Middle frontal gyrus (tissue), 1 donor: ENCODE measurements around the gene KLHL11.
"Not testable (repeated sequence)": the region's sequence is repeated elsewhere in the genome, so short reads cannot be mapped to it uniquely, and the experiment has no call there.

Source experiments
- DNase-seq: peaks from one replicate; pipeline ENCODE4 v3.0.0-alpha.2; 2015; ENCODE audit warnings: low spot score; ENCODE audit errors: extremely low spot score

The KLHL11 gene

DNA sequence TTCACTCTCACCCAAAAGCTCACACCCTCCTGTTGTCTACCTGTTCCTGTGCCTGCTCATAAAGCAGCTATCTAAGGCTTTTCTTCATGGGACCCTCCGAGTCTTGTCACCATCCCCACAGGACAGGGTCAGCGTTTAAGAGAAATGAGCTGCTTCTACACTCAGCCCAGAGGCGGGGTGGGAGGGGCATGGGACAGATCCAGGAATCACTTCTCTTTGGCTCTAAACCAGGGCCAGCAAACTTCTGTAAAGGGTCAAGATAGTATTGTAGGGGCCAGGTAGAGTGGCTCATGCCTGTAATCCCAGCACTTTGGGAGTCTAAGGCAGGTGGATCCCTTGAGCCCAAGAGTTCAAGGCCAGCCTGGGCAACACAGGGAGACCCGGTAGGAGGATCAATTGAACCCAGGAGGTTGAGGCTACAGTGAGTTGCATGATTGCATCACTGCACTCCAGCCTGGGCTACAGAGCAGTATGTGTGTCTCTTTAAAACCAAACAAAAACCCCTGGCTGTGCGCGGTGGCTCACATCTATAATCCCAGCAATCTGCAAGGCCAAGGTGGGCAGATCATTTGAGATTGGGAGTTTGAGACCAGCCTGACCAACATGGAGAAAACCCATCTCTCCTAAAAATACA, 23.2 kb upstream of the KLHL11 start:
- DNase-seq = no peak

- DNase-seq = no peak
These were observed 20.5 kb upstream of the KLHL11 start for GRCh38 chr17:41885733-41886132.

- DNase-seq = no peak
These were observed 17.5 kb upstream of the KLHL11 start for GRCh38 chr17:41882756-41883155.

- no peak for DNase-seq
These were observed 14.9 kb upstream of the KLHL11 start for GRCh38 chr17:41880130-41880529.

DNA sequence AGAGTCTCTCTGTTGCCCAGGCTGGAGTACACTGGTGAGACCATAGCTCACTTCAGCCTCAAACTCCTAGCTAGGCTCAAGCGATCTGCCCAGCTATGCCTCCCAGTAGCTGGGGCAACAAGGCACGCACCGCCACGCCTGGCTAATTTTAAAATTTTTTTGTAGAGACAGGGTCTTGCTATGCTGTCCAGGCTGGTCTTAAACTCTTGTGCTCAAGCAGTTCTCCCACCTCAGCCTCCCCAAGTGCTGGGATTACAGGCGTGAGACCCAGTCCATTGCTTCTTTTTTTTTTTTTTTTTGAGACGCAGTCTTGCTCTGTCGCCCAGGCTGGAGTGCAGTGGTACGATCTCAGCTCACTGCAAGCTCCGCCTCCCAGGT, 9.1 kb upstream of the KLHL11 start:
- not testable (repeated sequence) for DNase-seq

GRCh38 chr17:41873559-41874292, 8.5 kb upstream of the KLHL11 start:
- DNase-seq = no peak

DNA sequence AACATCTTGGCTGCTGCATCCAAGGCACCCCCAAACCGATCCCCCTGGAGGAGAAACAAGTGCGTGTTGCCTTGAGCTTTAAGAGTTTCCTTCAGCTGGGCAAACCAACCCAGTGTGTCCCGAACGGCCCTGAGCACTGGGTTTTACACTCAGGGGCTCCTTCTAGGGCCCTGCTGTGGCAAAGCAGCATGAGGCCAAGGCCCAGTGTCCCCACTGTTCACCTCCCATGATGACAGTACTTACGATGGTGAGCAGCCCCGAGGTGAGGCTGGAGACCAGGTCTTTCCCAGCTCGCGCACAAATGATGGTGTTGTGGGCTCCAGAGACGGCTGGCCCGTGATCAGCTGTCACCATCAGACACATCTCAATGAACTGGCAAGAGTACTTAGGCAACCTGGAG, 6.6 kb upstream of the KLHL11 start:
- no peak for DNase-seq

- DNase-seq = no peak
These were observed 5.4 kb upstream of the KLHL11 start for GRCh38 chr17:41870627-41871026.

DNA sequence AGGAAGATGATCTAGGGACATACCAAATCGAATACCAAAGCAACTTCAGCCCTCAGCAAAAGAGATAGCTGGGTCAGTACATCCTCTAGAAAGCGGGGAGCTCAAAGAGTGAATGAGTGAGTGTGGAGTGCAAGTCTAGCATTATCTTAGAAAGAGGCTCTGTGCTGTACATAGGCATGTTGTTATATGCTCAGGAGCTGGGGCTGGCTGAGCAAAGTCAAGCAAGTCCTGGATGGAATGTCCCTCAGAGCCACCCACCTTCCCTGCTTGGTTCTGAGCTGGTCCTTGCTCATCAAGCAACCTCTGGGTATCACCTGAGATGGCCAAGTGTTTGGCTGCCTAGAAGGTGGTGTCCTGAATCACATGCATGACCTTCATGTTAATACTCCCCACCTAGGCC, 4.9 kb upstream of the KLHL11 start:
- no peak for DNase-seq

DNA sequence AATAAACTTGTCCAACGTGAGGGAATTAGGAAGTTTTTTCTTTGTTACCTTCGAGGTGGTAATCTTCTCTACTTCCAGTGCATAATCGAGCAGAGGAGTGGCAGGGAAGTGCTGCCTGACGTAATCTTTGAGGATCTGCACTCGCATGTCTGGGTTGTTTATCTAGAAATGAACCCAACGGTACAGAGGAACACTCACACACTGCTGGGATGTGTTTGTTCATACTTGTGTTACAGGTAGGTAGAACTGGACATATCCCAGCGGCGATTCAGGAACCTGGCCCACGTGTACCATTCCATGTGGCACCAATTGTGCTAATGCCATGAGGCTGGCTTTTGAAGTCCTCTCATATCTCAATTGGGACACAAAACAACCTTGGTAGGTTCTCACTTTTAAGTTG, 4.2 kb upstream of the KLHL11 start:
- no peak for DNase-seq

GRCh38 chr17:41868568-41868967, 3.3 kb upstream of the KLHL11 start:
- DNase-seq = no peak

DNA sequence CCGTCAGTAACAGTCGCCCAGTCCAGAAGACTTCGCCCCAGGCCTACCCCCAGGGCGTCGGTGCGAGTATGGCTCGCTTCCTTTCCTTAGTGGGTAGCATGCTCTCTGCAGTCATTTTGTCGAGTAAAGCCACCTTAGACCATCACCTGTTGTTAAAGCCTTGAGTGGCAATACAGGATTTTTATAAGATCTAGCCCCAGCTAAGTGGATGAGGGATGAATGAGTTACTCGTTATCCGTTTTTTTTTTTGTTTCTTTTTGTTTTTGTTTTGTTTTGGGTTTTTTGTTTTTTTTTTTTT, 322 bp upstream of the KLHL11 start:
- no peak for DNase-seq

DNA sequence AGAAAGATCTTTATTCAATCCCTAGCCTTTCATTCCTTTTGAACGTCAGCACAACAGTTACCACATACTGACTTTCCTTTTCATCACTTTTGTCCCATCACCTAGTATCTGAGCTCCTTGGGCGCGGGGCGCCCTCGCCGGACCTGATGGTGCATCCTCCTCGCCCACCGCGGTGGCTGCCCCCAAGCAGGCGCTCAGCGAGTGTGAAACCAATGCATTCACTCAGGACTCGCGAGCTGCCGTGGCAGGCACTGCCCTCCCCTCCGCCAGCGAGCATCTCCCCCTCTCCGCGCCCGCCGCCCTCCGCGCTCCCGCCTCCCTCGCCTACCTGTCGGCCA, 756 bp downstream of the KLHL11 start:
- no peak for DNase-seq

DNA sequence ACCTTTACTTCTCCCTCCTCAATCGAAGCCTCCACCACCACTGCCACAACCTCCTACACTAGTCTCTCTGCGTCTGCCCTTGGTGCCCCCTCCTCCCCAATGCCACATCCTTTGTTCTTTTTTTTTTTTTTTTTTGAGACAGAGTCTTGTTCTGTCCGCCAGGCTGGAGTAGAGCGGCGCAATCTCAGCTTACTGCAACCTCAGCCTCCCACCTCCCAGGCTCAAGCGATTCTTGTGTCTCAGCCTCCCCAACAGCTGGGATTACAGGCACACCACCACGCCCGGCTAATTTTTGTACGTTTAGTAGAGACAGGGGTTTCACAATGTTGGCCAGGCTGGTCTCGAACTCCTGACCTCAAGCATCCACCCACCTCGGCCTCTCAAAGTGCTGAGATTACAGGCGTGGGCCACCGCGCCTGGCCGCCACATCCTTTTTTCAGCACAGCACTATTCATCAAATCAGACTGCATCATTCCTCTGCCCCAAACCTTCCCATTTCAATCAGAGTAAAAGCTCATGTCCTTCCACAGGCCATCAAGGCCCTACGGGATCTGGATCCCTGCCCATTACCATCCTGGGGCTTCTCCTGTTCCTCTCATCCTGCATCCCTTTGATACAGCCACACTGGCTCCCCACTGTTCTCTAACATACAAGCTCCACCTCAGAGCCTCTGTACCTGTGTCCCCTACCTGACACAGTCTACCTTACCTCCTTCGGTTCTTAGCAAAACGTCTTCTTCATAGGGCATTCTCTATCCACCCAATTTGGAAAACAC, 2.0 kb downstream of the KLHL11 start:
- no peak for DNase-seq

DNA sequence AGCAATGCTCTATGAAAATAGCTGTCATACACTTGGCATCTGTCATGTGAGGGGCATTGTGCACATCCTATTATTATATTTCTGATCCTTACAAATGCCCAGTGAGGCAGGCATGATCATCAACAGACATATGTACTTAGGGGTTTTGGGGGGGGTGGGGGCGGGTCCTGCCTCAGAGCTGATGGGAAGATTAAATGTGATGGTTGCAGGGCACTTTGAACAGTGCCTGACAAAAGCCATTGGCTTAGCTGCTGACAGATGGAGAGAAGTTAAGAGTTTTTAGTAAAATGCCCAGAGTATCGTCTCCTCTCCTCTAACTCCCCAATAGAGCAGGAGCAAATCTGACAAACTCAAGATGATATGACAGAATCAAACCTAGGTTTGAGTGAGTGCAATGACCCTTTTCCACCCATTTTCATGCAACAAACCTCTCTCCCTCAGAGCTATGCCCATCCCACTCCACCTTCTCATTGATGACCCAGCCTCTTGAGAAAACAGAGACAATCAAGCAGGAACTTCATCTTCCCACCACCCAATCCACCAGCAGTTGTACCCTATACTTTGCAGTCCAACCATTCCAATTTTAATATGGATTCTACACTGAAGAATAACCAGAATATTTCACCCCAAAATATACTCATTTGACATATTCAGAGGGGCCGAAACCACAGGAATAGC, 4.8 kb downstream of the KLHL11 start:
- DNase-seq = no peak

DNA sequence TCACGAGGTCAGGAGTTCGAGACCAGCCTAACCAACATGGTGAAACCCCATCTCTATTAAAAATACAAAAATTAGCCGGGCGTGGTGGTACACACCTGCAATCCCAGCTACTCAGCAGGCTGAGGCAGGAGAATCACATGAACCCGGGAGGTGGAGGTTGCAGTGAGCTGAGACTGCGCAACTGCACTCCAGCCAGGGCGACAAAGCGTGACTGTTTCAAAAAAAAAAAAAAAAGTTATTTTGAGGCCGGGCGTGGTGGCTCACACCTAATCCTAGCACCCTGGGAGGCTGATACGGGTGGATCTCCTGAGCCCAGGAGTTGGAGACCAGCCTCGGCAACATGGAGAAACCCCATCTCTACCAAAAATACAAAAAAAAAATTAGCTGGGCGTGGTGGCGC, 13.8 kb downstream of the KLHL11 start:
- DNase-seq = not testable (repeated sequence)

GRCh38 chr17:41849251-41849990, 15.8 kb downstream of the KLHL11 start:
- no peak for DNase-seq

GRCh38 chr17:41848788-41849187, 16.4 kb downstream of the KLHL11 start:
- DNase-seq = no peak

DNA sequence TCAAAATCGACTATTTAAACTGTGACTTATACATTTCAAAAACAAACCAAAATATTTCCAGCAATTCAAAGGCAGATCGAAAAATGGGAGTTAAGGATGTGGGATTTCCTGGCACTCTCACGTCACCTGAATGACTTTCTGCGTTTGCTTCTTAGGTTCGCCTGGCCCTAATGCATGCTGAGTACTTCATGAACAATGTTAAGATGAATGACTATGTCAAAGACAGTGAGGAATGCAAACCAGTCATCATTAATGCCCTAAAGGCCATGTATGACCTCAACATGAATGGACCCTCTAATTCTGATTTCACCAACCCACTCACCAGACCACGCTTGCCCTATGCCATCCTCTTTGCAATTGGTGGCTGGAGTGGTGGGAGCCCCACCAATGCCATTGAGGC, 20.3 kb downstream of the KLHL11 start:
- DNase-seq = no peak

GRCh38 chr17:41840781-41841180, 24.4 kb downstream of the KLHL11 start:
- not testable (repeated sequence) for DNase-seq

GRCh38 chr17:41839448-41839847, 25.8 kb downstream of the KLHL11 start:
- not testable (repeated sequence) for DNase-seq
